Mesodermal cell (in vitro differentiated cells): ENCODE data around the gene VSTM4.

ENCODE experiments used
- H3K27ac ChIP-seq: 2 replicates; pipeline ENCODE4 v1.7.0; 2013; ENCODE audit warnings: mild to moderate bottlenecking, low read depth, low read length, moderate library complexity; ENCODE audit not compliant: severe bottlenecking
- H3K36me3 ChIP-seq: 2 replicates; pipeline ENCODE4 v1.7.1; 2013; ENCODE audit warnings: mild to moderate bottlenecking, low read length, moderate library complexity; ENCODE audit not compliant: control insufficient read depth, insufficient read depth
- H3K4me1 ChIP-seq: one replicate; pipeline ENCODE4 v1.7.1; 2013; ENCODE audit warnings: mild to moderate bottlenecking, low read length; ENCODE audit not compliant: insufficient read depth, control insufficient read depth, poor library complexity, severe bottlenecking
- H3K4me3 ChIP-seq: 2 replicates; pipeline ENCODE4 v1.7.0; 2013; ENCODE audit warnings: low read length, control low read depth, mild to moderate bottlenecking; ENCODE audit not compliant: insufficient read depth, poor library complexity, severe bottlenecking; ENCODE audit errors: extremely low read depth
- H3K9me3 ChIP-seq: 2 replicates; pipeline ENCODE4 v1.7.1; 2013; ENCODE audit warnings: mild to moderate bottlenecking, low read length, moderate library complexity; ENCODE audit not compliant: control insufficient read depth
- WGBS, 2 experiments: methylation state at CpG; one replicate each; pipeline ENCODE4 v1.1.5; 2013; ENCODE audit warnings: missing lambda C conversion rate in 2 of 2; ENCODE audit not compliant: insufficient coverage in 2 of 2; 5-methylcytosine and 5-hydroxymethylcytosine counted together

Gene VSTM4

DNA sequence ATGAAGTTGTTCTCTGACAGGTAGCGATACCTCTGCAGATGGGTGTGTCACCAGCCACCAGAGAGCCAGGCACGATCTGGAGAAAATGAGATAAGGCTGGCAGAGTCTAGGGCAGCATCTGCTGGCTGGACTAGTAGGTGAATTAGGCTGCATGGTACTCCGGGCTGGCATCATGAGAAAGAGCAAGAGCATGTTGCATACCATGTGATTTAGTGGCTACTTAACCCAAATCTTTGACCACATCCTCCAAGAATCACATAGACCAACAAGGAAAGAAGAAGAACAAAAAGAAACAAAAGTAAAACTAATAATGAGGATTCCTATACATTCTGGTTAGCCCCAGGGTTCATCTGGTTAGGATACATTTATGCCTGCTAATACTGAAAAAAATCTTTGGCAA is 41.9 kb upstream of the VSTM4 start:
- H3K9me3 ChIP-seq: no peaks in the 10 kb centered on the region
- no peaks in the 10 kb centered on the region for H3K4me1 ChIP-seq
- H3K36me3 ChIP-seq: no peaks in the 10 kb centered on the region
- H3K4me3 ChIP-seq: no peak overlapping the region
- 100% methylated on average over 2 of the region's 3 CpGs for WGBS, 2 experiments
- H3K27ac ChIP-seq: no peak overlapping the region

DNA sequence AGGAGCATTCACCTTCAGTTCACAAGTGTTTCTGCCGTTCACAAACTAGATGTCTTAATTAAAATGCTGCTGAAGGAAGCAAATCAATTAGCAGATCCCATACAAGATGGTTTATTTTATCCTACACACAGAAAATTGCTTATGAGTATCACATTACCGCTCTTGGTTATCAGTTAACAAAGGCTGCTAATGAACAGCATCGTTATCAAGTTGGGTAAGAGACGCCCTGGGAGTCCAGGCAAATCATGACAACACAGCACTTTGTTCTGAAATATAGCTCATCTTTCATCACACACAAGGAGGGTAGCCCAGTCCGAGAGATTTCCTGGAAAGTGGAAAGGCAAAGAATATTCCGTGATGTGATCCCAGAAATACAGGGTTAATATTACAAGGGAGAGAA is 39.3 kb upstream of the VSTM4 start:
- WGBS, 2 experiments: 91 to 96% methylated on average over 4 of the region's 6 CpGs
- Histone ChIP-seq H3K9me3 (no peaks in the 10 kb centered on the region), H3K4me3 (no peak overlapping the region), H3K27ac (no peak overlapping the region), H3K36me3 (no peaks in the 10 kb centered on the region), H3K4me1 (no peaks in the 10 kb centered on the region)

DNA sequence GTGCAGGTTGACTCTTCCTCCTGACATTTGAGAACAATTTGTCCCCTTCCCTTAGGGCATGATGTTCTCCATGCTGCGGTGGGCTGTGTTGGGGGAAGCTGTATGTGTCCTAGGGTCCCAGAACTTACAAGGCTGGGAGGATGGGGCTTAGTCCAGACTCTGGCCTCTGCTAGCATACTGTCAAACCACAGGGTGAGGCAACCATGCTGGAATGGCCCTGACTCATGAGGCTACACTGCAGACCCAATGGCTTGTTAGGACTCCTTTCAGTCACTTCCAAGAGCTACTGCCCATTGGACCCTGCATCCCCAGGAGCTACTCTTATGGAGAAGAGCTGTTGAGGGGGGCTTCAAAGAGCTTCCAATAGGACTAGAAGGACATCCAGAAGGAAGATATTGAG is 38.6 kb upstream of the VSTM4 start:
- WGBS, 2 experiments: no CpG with 5 or more reads among the region's 1 CpG

GRCh38 chr10:49153115-49153514 is 37.8 kb upstream of the VSTM4 start:
- Histone ChIP-seq H3K4me3 (no peak overlapping the region), H3K4me1 (peaks cover 4% of the 10 kb centered on the region), H3K9me3 (no peaks in the 10 kb centered on the region), H3K27ac (no peak overlapping the region), H3K36me3 (no peaks in the 10 kb centered on the region)
- 79 to 91% methylated on average over 3 to 4 of the region's 4 CpGs for WGBS, 2 experiments

More for the DNA sequence above, 38.6 kb upstream of the VSTM4 start:
- Histone ChIP-seq H3K27ac (no peak overlapping the region), H3K4me3 (no peak overlapping the region), H3K4me1 (peaks cover 4% of the 10 kb centered on the region), H3K36me3 (no peaks in the 10 kb centered on the region), H3K9me3 (no peaks in the 10 kb centered on the region)

DNA sequence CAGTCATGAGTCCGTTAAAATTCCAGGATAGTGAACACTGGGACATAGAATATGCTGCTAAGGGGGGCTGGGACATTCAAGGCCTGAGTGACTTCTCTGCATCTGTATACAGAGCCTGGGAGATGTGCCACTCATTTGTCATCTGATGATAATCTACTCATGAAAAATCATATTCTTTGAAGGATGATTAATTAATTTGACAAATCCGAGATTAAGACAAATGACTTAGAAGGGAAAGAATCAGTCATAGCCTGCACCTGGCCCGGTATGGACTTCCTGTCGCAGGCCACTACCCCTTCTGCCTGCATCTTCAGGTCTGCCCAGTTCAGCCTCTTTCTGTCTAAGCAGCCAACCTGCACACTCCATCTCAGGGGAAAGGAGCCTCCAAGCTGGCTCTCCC is 37.3 kb upstream of the VSTM4 start:
- WGBS, 2 experiments: 86 to 93% methylated on average over 3 of the region's 4 CpGs
- Histone ChIP-seq H3K36me3 (no peaks in the 10 kb centered on the region), H3K27ac (no peak overlapping the region), H3K9me3 (no peaks in the 10 kb centered on the region), H3K4me3 (no peak overlapping the region), H3K4me1 (peaks cover 4% of the 10 kb centered on the region)

DNA sequence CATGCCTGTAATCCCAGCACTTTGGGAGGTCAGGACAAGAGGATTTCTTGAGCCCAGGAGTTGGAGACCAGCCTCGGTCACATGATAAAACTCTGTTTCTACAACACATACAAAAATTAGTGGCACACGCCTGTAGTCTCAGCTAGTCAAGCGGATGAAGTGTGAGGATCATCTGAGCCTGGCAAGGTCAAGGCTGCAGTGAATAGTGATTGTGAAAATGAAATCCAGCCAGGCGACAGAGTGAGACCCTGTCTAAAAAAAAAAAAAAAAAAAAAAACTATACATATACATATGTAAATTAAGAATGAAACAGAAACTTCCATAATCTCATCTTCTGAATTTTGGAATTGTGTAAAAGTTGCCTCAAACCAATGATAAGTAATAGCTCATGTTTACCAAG is 36.7 kb upstream of the VSTM4 start:
- Histone ChIP-seq H3K27ac (no peak overlapping the region), H3K4me3 (no peak overlapping the region), H3K4me1 (peaks cover 4% of the 10 kb centered on the region), H3K9me3 (no peaks in the 10 kb centered on the region), H3K36me3 (no peaks in the 10 kb centered on the region)
- no CpG with 5 or more reads among the region's 4 CpGs for WGBS, 2 experiments

GRCh38 chr10:49151481-49151880 is 36.2 kb upstream of the VSTM4 start:
- H3K9me3 ChIP-seq: no peaks in the 10 kb centered on the region
- H3K4me3 ChIP-seq: no peak overlapping the region
- H3K27ac ChIP-seq: no peak overlapping the region
- H3K4me1 ChIP-seq: peaks cover 4% of the 10 kb centered on the region
- H3K36me3 ChIP-seq: no peaks in the 10 kb centered on the region
- 80% methylated on average over 1 of the region's 1 CpG; no CpG with 5 or more reads in 1 of the 2 experiments for WGBS, 2 experiments

- 80 to 81% methylated on average over 2 of the region's 2 CpGs for WGBS, 2 experiments
- H3K9me3 ChIP-seq: no peaks in the 10 kb centered on the region
- H3K36me3 ChIP-seq: no peaks in the 10 kb centered on the region
- H3K27ac ChIP-seq: no peak overlapping the region
- no peak overlapping the region for H3K4me3 ChIP-seq
- peaks cover 4% of the 10 kb centered on the region for H3K4me1 ChIP-seq
These were observed 35.7 kb upstream of the VSTM4 start for GRCh38 chr10:49151025-49151445.

GRCh38 chr10:49150426-49150825 is 35.1 kb upstream of the VSTM4 start:
- 83 to 93% methylated on average over 3 to 4 of the region's 5 CpGs for WGBS, 2 experiments
- H3K4me3 ChIP-seq: no peak overlapping the region
- peaks cover 4% of the 10 kb centered on the region for H3K4me1 ChIP-seq
- no peaks in the 10 kb centered on the region for H3K36me3 ChIP-seq
- no peaks in the 10 kb centered on the region for H3K9me3 ChIP-seq
- H3K27ac ChIP-seq: no peak overlapping the region

DNA sequence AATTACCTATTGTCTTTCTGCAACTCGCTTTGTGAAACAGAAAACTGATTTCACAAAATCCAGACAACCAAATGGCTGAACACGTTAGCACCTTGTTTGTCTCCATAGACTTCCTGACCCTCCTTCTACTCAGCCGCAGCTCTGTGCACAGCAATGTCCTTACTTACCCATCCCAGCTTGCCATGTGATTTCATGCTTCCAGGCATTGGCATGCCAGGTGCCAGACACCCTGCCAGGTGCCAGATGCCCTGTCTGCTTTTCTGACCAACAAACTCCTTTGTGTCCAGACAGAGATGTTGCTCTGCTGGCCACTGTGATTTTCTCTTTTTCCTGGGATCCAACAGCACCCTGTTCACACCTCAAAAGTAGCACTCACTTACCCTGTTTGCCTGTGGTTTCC is 34.6 kb upstream of the VSTM4 start:
- peaks cover 4% of the 10 kb centered on the region for H3K4me1 ChIP-seq
- H3K9me3 ChIP-seq: no peaks in the 10 kb centered on the region
- 87 to 92% methylated on average over 3 of the region's 3 CpGs for WGBS, 2 experiments
- H3K27ac ChIP-seq: no peak overlapping the region
- H3K4me3 ChIP-seq: no peak overlapping the region
- H3K36me3 ChIP-seq: no peaks in the 10 kb centered on the region

DNA sequence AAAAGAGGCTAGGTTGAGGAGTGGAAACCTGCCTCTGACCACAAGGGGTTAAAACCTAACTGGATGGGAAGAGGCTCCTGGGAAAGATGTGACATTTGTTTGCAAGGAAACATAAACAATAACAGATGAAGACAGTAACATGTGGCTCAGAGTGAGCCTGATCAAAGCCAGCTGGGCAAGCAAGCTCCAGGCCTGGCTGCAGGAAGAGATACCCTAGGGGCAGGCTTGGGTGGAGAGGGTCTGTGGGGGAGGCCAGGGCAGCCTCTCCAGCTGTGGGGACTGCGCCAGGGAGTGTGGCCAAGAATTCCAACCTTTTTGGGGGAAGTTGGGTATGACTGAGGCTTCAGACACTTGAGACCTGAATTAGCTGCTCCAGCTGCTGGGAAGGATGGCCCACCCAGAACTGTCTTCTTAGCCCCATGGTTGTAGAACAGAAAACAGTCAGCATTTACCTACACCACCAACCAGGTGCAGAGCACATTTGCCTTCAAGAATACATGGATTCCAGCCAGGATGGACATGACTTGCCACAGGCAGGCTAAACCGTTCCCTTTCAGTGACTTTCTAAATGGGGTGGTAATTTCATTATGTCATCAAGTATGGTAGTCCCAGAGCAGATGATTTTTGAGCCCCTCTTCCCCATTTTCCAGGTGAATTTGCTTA is 28.9 kb upstream of the VSTM4 start:
- Histone ChIP-seq H3K27ac (no peak overlapping the region), H3K4me3 (no peak overlapping the region), H3K4me1 (peaks cover 8% of the 10 kb centered on the region), H3K36me3 (no peaks in the 10 kb centered on the region), H3K9me3 (no peaks in the 10 kb centered on the region)
- 92 to 100% methylated on average over 2 of the region's 2 CpGs for WGBS, 2 experiments
